Transverse colon (tissue), 4 donors: ENCODE data around the gene WIPF3.

ENCODE experiments used
- POLR2A ChIP-seq: fragments of 450-650 bp; IDR thresholded peaks from one replicate; pipeline ENCODE4 v1.6.1; 2016; ENCODE audit warnings: antibody characterized with exemption, mild to moderate bottlenecking, moderate library complexity
- POLR2AphosphoS5 ChIP-seq, 3 donors: sonication (generic); formaldehyde crosslinking; IDR thresholded peaks; one replicate each; pipeline ENCODE4 v1.6.1; 2016; ENCODE audit warnings: antibody characterized with exemption in 3 of 3
- TF ChIP-seq, protein P1 (sequence below), 5 experiments: fragments of 200-600 bp in 3 of 5; fragments of 450-650 bp in 2 of 5; sonication (generic) in 3 of 5; IDR thresholded peaks; 1 replicate in 2 of 5; 2 replicates in 3 of 5; pipeline ENCODE4 v1.5.1; 2016 to 2017; ENCODE audit warnings: antibody characterized with exemption in 5 of 5, inconsistent platforms in 3 of 5, mild to moderate bottlenecking in 2 of 5, moderate library complexity in 1 of 5

DNA sequence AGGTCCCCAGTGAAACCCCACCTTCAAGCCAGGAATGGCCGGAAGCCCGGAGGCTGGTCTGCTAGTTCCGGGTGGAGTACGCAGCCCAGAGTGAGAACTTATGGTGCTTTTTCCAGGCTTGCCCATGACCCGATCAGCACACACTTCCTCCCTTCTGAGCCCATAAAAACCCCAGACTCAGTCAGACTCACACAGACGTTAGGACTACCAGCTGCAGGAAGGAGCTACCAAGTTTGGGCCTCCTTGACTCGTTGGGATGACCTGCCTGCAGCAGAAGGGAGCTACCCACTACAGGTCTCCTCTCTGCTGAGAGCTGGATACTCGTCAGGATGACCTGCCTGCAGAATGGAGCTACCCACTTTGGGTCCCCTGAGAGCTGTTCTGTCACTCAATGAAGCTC, 144.2 kb downstream of the WIPF3 start:
- TF ChIP-seq POLR2AphosphoS5 (IDR thresholded peaks at IDR 0.05) (no peak), POLR2A (no peak)
- TF ChIP-seq, protein P1, sequence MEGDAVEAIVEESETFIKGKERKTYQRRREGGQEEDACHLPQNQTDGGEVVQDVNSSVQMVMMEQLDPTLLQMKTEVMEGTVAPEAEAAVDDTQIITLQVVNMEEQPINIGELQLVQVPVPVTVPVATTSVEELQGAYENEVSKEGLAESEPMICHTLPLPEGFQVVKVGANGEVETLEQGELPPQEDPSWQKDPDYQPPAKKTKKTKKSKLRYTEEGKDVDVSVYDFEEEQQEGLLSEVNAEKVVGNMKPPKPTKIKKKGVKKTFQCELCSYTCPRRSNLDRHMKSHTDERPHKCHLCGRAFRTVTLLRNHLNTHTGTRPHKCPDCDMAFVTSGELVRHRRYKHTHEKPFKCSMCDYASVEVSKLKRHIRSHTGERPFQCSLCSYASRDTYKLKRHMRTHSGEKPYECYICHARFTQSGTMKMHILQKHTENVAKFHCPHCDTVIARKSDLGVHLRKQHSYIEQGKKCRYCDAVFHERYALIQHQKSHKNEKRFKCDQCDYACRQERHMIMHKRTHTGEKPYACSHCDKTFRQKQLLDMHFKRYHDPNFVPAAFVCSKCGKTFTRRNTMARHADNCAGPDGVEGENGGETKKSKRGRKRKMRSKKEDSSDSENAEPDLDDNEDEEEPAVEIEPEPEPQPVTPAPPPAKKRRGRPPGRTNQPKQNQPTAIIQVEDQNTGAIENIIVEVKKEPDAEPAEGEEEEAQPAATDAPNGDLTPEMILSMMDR (IDR thresholded peaks at IDR 0.05): no peak
